Stimulated activated CD8-positive, alpha-beta memory T cell treated with anti-CD3 and anti-CD28 coated beads, Interleukin-4, amount 100 ng/mL, for 1 hour (primary cell): ENCODE results near the gene KCTD1.

Experiments
- DNase-seq, 2 donors: peaks; one replicate each; pipeline ENCODE4 v3.0.0-alpha.2; 2020; ENCODE audit warnings: low read depth in 2 of 2, low spot score in 1 of 2

Gene KCTD1

GRCh38 chr18:26482569-26482968, 65.8 kb downstream of the KCTD1 start:
- no peak for DNase-seq

- DNase-seq = no peak
These were observed 67.2 kb downstream of the KCTD1 start for GRCh38 chr18:26480897-26481795.

- no peak for DNase-seq
These were observed 68.7 kb downstream of the KCTD1 start for GRCh38 chr18:26479681-26480079.

GRCh38 chr18:26479065-26479680, 69.2 kb downstream of the KCTD1 start:
- no peak for DNase-seq

GRCh38 chr18:26477828-26478466, 70.4 kb downstream of the KCTD1 start:
- DNase-seq = no peak

GRCh38 chr18:26476697-26477096, 71.7 kb downstream of the KCTD1 start:
- DNase-seq = no peak

GRCh38 chr18:26474542-26474941, 73.8 kb downstream of the KCTD1 start:
- no peak for DNase-seq

GRCh38 chr18:26473672-26474071, 74.7 kb downstream of the KCTD1 start:
- DNase-seq = no peak

GRCh38 chr18:26471826-26472225, 76.5 kb downstream of the KCTD1 start:
- no peak for DNase-seq

GRCh38 chr18:26471027-26471426, 77.3 kb downstream of the KCTD1 start:
- DNase-seq = no peak

- no peak for DNase-seq
These were observed 78.2 kb downstream of the KCTD1 start for GRCh38 chr18:26470011-26470637.

GRCh38 chr18:26468931-26469340, 79.4 kb downstream of the KCTD1 start:
- DNase-seq = no peak

GRCh38 chr18:26466026-26466425, 82.3 kb downstream of the KCTD1 start:
- DNase-seq = no peak

GRCh38 chr18:26465431-26465830, 82.9 kb downstream of the KCTD1 start:
- no peak for DNase-seq

GRCh38 chr18:26464128-26465011, 84.0 kb downstream of the KCTD1 start:
- DNase-seq = no peak

- no peak for DNase-seq
These were observed 86.0 kb downstream of the KCTD1 start for GRCh38 chr18:26462355-26462754.

GRCh38 chr18:26461405-26461804, 86.9 kb downstream of the KCTD1 start:
- no peak for DNase-seq

GRCh38 chr18:26460449-26461091, 87.8 kb downstream of the KCTD1 start:
- no peak for DNase-seq

GRCh38 chr18:26459884-26460283, 88.5 kb downstream of the KCTD1 start:
- no peak for DNase-seq

GRCh38 chr18:26459340-26459739, 89.0 kb downstream of the KCTD1 start:
- DNase-seq = no peak
